Measurements from ENCODE around the gene LIPM.

LIPM gene

GRCh38 chr10:88832376-88832775 is 29.8 kb downstream of the LIPM start:
- ChIA-PET CTCF (interaction anchor here (0.6 to 13.0 kb wide), 7 partner anchors 15 to 267 kb away, joined by 3 to 456 read pairs (median 3); no protein-coding TSS in a partner anchor), POLR2A (no interaction called here)
- Histone ChIP-seq H3K27ac (ENCODE audit: extremely low read depth, low read depth, low read length) (no peak overlapping the region), H3K4me1 (ENCODE audit: control insufficient read depth, insufficient read depth, low read length) (0 out of 2 replicates have a peak, but pooled peaks cover 3% of the 10 kb centered on the region), H3K36me3 (ENCODE audit: control insufficient read depth in 2 of 2, insufficient read depth in 1 of 2, low read length in 2 of 2) (no peaks in the 10 kb centered on the region), H3K9me3 (ENCODE audit: control insufficient read depth, insufficient read depth, low read depth, low read length) (no peaks in the 10 kb centered on the region), H3K4me3 (ENCODE audit: low read depth, low read length) (no peak overlapping the region)
- TF ChIP-seq ZNF341 (tag by site-specific recombination; IDR thresholded peaks at IDR 0.05; ENCODE audit: low read depth) (no peak), ZNF221 (tag by site-specific recombination; IDR thresholded peaks at IDR 0.05; ENCODE audit: borderline replicate concordance) (no peak), ZNF785 (tag by site-specific recombination; IDR thresholded peaks at IDR 0.05) (no peak), YY2 (tag by site-specific recombination; IDR thresholded peaks at IDR 0.05) (no peak), ZNF707 (tag by site-specific recombination; IDR thresholded peaks at IDR 0.05) (no peak), ZNF626 (tag by site-specific recombination; IDR thresholded peaks at IDR 0.05) (no peak), ZNF621 (tag by site-specific recombination; IDR thresholded peaks at IDR 0.05) (no peak), ZNF571 (tag by site-specific recombination; IDR thresholded peaks at IDR 0.05) (no peak), ZNF660 (tag by site-specific recombination; IDR thresholded peaks at IDR 0.05) (no peak), ZNF335 (tag by site-specific recombination; conservative IDR thresholded peaks at IDR 0.05) (no peak), ZBTB6 (tag by site-specific recombination; IDR thresholded peaks at IDR 0.05) (no peak), BCL11B (tag by site-specific recombination; IDR thresholded peaks at IDR 0.05; ENCODE audit: low read depth) (no peak), ZNF76 (tag by site-specific recombination; IDR thresholded peaks at IDR 0.05; ENCODE audit: borderline replicate concordance, low read depth) (no peak), ZNF610 (tag by site-specific recombination; IDR thresholded peaks at IDR 0.05; ENCODE audit: borderline replicate concordance) (no peak), ZNF639 (tag by site-specific recombination; IDR thresholded peaks at IDR 0.05) (no peak), ZNF670 (tag by site-specific recombination; IDR thresholded peaks at IDR 0.05; ENCODE audit: low read depth) (no peak), ZSCAN5A (tag by site-specific recombination; IDR thresholded peaks at IDR 0.05) (no peak), ZNF792 (tag by site-specific recombination; IDR thresholded peaks at IDR 0.05) (no peak), TCF7L2 (IDR thresholded peaks at IDR 0.05; ENCODE audit: borderline replicate concordance, low read depth, low read length) (no peak), ZNF391 (tag by site-specific recombination; IDR thresholded peaks at IDR 0.05; ENCODE audit: borderline replicate concordance, low read depth) (no peak)

- ChIA-PET POLR2A (no interaction called here), CTCF (interaction anchor here (0.6 to 13.0 kb wide), 3 partner anchors 23 to 99 kb away, joined by 4 to 456 read pairs (median 7); no protein-coding TSS in a partner anchor)
- no peak for TF ChIP-seq ZNF777 (tag by site-specific recombination; IDR thresholded peaks at IDR 0.05; ENCODE audit: borderline replicate concordance)
- TF ChIP-seq ZNF792 (tag by site-specific recombination; IDR thresholded peaks at IDR 0.05), result no peak
- no peak for TF ChIP-seq ZNF513 (tag by site-specific recombination; IDR thresholded peaks at IDR 0.05)
- no peak for TF ChIP-seq ZNF677 (tag by site-specific recombination; IDR thresholded peaks at IDR 0.05)
- TF ChIP-seq ZFP69B (tag by site-specific recombination; IDR thresholded peaks at IDR 0.05), result no peak
- TF ChIP-seq ZNF2 (tag by site-specific recombination; IDR thresholded peaks at IDR 0.05), result no peak
- TF ChIP-seq SCRT1 (tag by site-specific recombination; IDR thresholded peaks at IDR 0.05; ENCODE audit: borderline replicate concordance), result no peak
- no peak for TF ChIP-seq ZNF488 (tag by site-specific recombination; IDR thresholded peaks at IDR 0.05)
- no peak for TF ChIP-seq ZSCAN18 (tag by site-specific recombination; IDR thresholded peaks at IDR 0.05)
- TF ChIP-seq ZNF132 (tag by site-specific recombination; IDR thresholded peaks at IDR 0.05; ENCODE audit: borderline replicate concordance), result no peak
Observed at GRCh38 chr10:88833156-88833555, 30.6 kb downstream of the LIPM start.

More at GRCh38 chr10:88833156-88833555, 30.6 kb downstream of the LIPM start:
- H3K9me3 ChIP-seq (ENCODE audit: control insufficient read depth, insufficient read depth, low read depth, low read length), result no peaks in the 10 kb centered on the region
- H3K36me3 ChIP-seq (ENCODE audit: control insufficient read depth in 2 of 2, insufficient read depth in 1 of 2, low read length in 2 of 2), result no peaks in the 10 kb centered on the region
- 0 out of 2 replicates have a peak, but pooled peaks cover 3% of the 10 kb centered on the region for H3K4me1 ChIP-seq (ENCODE audit: control insufficient read depth, insufficient read depth, low read length)
- no peak overlapping the region for H3K27ac ChIP-seq (ENCODE audit: extremely low read depth, low read depth, low read length)
- no peak overlapping the region for H3K4me3 ChIP-seq (ENCODE audit: low read depth, low read length)

Data from HEK293 (cell line).